ENCODE measurements around the gene C6orf141. TPM values are rescaled to one million over a fixed set of nuclear protein-coding genes. Genes with fewer than 3 reads are reported as not detected.

C6orf141 gene
- total and polyA plus RNA-seq, 7 experiments from 2014 or later: 0.29 TPM; not detected in 6

- DNase-seq (no peak), ATAC-seq (no peak)
- intact Hi-C loops (cut with micrococcal nuclease): no loop called here
- no peaks in the 10 kb centered on the region for H3K9me3 ChIP-seq (ENCODE audit: control insufficient read depth in 2 of 3, low read length in 3 of 3)
- no peaks in the 10 kb centered on the region for H3K36me3 ChIP-seq (ENCODE audit: control insufficient read depth in 2 of 3, insufficient read depth in 3 of 3, low read length in 3 of 3)
- no peak overlapping the region for H3K4me3 Mint-ChIP-seq
- H3K9me3 Mint-ChIP-seq: no peaks in the 10 kb centered on the region
- H3K4me3 ChIP-seq (ENCODE audit: low read length): no peak overlapping the region
- H3K27ac Mint-ChIP-seq: no peak overlapping the region
- no peaks in the 10 kb centered on the region for H3K36me3 Mint-ChIP-seq
- ChIA-PET POLR2A (no interaction called here), CTCF (no interaction called here)
- no peaks in the 10 kb centered on the region for H3K27me3 ChIP-seq (ENCODE audit: control insufficient read depth in 2 of 2, insufficient read depth in 2 of 2, low read length in 2 of 2)
- H3K27me3 Mint-ChIP-seq: peaks cover 7 to 27% (median 16%) of the 10 kb centered on the region in 5 donors
- no peaks in the 10 kb centered on the region for H3K4me1 Mint-ChIP-seq
- no peak overlapping the region for H3K27ac ChIP-seq (ENCODE audit: low read depth, low read length)
- H3K4me1 ChIP-seq (ENCODE audit: control insufficient read depth in 2 of 2, insufficient read depth in 2 of 2, low read length in 2 of 2): no peaks in the 10 kb centered on the region
These were observed 34.9 kb upstream of the C6orf141 start for GRCh38 chr6:49515485-49516146.

- CTCF ChIA-PET: no interaction called here
- no peaks in the 10 kb centered on the region for H3K4me1 Mint-ChIP-seq
- peaks cover 7 to 27% (median 16%) of the 10 kb centered on the region in 5 donors for H3K27me3 Mint-ChIP-seq
- H3K36me3 ChIP-seq (ENCODE audit: control insufficient read depth in 2 of 3, insufficient read depth in 3 of 3, low read length in 3 of 3): no peaks in the 10 kb centered on the region
- POLR2A ChIA-PET: no interaction called here
- no peak for ATAC-seq
- intact Hi-C loops (cut with micrococcal nuclease): no loop called here
- H3K4me3 ChIP-seq (ENCODE audit: low read length): no peak overlapping the region
- no peaks in the 10 kb centered on the region for H3K9me3 Mint-ChIP-seq
- no peak overlapping the region for H3K27ac ChIP-seq (ENCODE audit: low read depth, low read length)
- H3K4me3 Mint-ChIP-seq: no peak overlapping the region
- DNase-seq: no peak
- H3K36me3 Mint-ChIP-seq: no peaks in the 10 kb centered on the region
- no peak overlapping the region for H3K27ac Mint-ChIP-seq
- H3K27me3 ChIP-seq (ENCODE audit: control insufficient read depth in 2 of 2, insufficient read depth in 2 of 2, low read length in 2 of 2): no peaks in the 10 kb centered on the region
- no peaks in the 10 kb centered on the region for H3K4me1 ChIP-seq (ENCODE audit: control insufficient read depth in 2 of 2, insufficient read depth in 2 of 2, low read length in 2 of 2)
- H3K9me3 ChIP-seq (ENCODE audit: control insufficient read depth in 2 of 3, low read length in 3 of 3): no peaks in the 10 kb centered on the region
These were observed 34.3 kb upstream of the C6orf141 start for GRCh38 chr6:49516147-49516505.

- no peak overlapping the region for H3K27ac Mint-ChIP-seq
- CTCF ChIA-PET: no interaction called here
- POLR2A ChIA-PET: no interaction called here
These were observed 32.5 kb upstream of the C6orf141 start for GRCh38 chr6:49517919-49518318.

GRCh38 chr6:49519660-49520059 lies 30.8 kb upstream of the C6orf141 start:
- DNase-seq: no peak
- no peaks in the 10 kb centered on the region for H3K36me3 ChIP-seq (ENCODE audit: control insufficient read depth in 2 of 3, insufficient read depth in 3 of 3, low read length in 3 of 3)
- H3K4me3 Mint-ChIP-seq: no peak overlapping the region
- no peaks in the 10 kb centered on the region for H3K4me1 Mint-ChIP-seq
- intact Hi-C loops (cut with micrococcal nuclease): no loop called here
- ATAC-seq: no peak
- H3K9me3 Mint-ChIP-seq: no peaks in the 10 kb centered on the region
- H3K9me3 ChIP-seq (ENCODE audit: control insufficient read depth in 2 of 3, low read length in 3 of 3): no peaks in the 10 kb centered on the region
- POLR2A ChIA-PET: no interaction called here
- no peak overlapping the region for H3K27ac Mint-ChIP-seq
- H3K27ac ChIP-seq (ENCODE audit: low read depth, low read length): no peak overlapping the region
- CTCF ChIA-PET: no interaction called here
- H3K36me3 Mint-ChIP-seq: no peaks in the 10 kb centered on the region
- peaks cover 0 to 16% (median 4%) of the 10 kb centered on the region in 5 donors for H3K27me3 Mint-ChIP-seq
- no peaks in the 10 kb centered on the region for H3K4me1 ChIP-seq (ENCODE audit: control insufficient read depth in 2 of 2, insufficient read depth in 2 of 2, low read length in 2 of 2)
- no peaks in the 10 kb centered on the region for H3K27me3 ChIP-seq (ENCODE audit: control insufficient read depth in 2 of 2, insufficient read depth in 2 of 2, low read length in 2 of 2)
- no peak overlapping the region for H3K4me3 ChIP-seq (ENCODE audit: low read length)

More at GRCh38 chr6:49517919-49518318, 32.5 kb upstream of the C6orf141 start:
- Histone ChIP-seq H3K9me3 (ENCODE audit: control insufficient read depth in 2 of 3, low read length in 3 of 3) (no peaks in the 10 kb centered on the region), H3K4me1 (ENCODE audit: control insufficient read depth in 2 of 2, insufficient read depth in 2 of 2, low read length in 2 of 2) (no peaks in the 10 kb centered on the region), H3K27ac (ENCODE audit: low read depth, low read length) (no peak overlapping the region), H3K27me3 (ENCODE audit: control insufficient read depth in 2 of 2, insufficient read depth in 2 of 2, low read length in 2 of 2) (no peaks in the 10 kb centered on the region), H3K4me3 (ENCODE audit: low read length) (no peak overlapping the region), H3K36me3 (ENCODE audit: control insufficient read depth in 2 of 3, insufficient read depth in 3 of 3, low read length in 3 of 3) (no peaks in the 10 kb centered on the region)
- DNase-seq (no peak), ATAC-seq (no peak)
- H3K27me3 Mint-ChIP-seq: peaks cover 7 to 27% (median 12%) of the 10 kb centered on the region in 5 donors
- H3K4me3 Mint-ChIP-seq: no peak overlapping the region
- no peaks in the 10 kb centered on the region for H3K36me3 Mint-ChIP-seq
- no peaks in the 10 kb centered on the region for H3K4me1 Mint-ChIP-seq
- intact Hi-C loops (cut with micrococcal nuclease): no loop called here
- H3K9me3 Mint-ChIP-seq: no peaks in the 10 kb centered on the region

- DNase-seq: no peak
- Histone ChIP-seq H3K4me1 (ENCODE audit: control insufficient read depth in 2 of 2, insufficient read depth in 2 of 2, low read length in 2 of 2) (no peaks in the 10 kb centered on the region), H3K9me3 (ENCODE audit: control insufficient read depth in 2 of 3, low read length in 3 of 3) (no peaks in the 10 kb centered on the region), H3K36me3 (ENCODE audit: control insufficient read depth in 2 of 3, insufficient read depth in 3 of 3, low read length in 3 of 3) (no peaks in the 10 kb centered on the region), H3K27ac (ENCODE audit: low read depth, low read length) (no peak overlapping the region), H3K4me3 (ENCODE audit: low read length) (no peak overlapping the region), H3K27me3 (ENCODE audit: control insufficient read depth in 2 of 2, insufficient read depth in 2 of 2, low read length in 2 of 2) (no peaks in the 10 kb centered on the region)
- ChIA-PET POLR2A (no interaction called here), CTCF (no interaction called here)
- Mint-ChIP-seq H3K9me3 (no peaks in the 10 kb centered on the region), H3K36me3 (no peaks in the 10 kb centered on the region), H3K4me1 (no peaks in the 10 kb centered on the region), H3K4me3 (no peak overlapping the region), H3K27me3 (peaks cover 0 to 10% (median 0%) of the 10 kb centered on the region in 5 donors), H3K27ac (no peak overlapping the region)
- no peak for ATAC-seq
- intact Hi-C loops (cut with micrococcal nuclease): no loop called here
These were observed 27.5 kb upstream of the C6orf141 start for GRCh38 chr6:49522710-49523593.

- CTCF ChIA-PET: interaction anchor here (1.2 kb wide), 1 partner anchor 9 kb away, joined by 4 read pairs; no protein-coding TSS in a partner anchor
- POLR2A ChIA-PET: no interaction called here
- Histone ChIP-seq H3K36me3 (ENCODE audit: control insufficient read depth in 2 of 3, insufficient read depth in 3 of 3, low read length in 3 of 3) (no peaks in the 10 kb centered on the region), H3K9me3 (ENCODE audit: control insufficient read depth in 2 of 3, low read length in 3 of 3) (no peaks in the 10 kb centered on the region), H3K4me3 (ENCODE audit: low read length) (no peak overlapping the region), H3K4me1 (ENCODE audit: control insufficient read depth in 2 of 2, insufficient read depth in 2 of 2, low read length in 2 of 2) (no peaks in the 10 kb centered on the region), H3K27ac (ENCODE audit: low read depth, low read length) (no peak overlapping the region), H3K27me3 (ENCODE audit: control insufficient read depth in 2 of 2, insufficient read depth in 2 of 2, low read length in 2 of 2) (no peaks in the 10 kb centered on the region)
- Mint-ChIP-seq H3K9me3 (no peaks in the 10 kb centered on the region), H3K27me3 (peaks cover 0 to 13% (median 4%) of the 10 kb centered on the region in 5 donors), H3K4me1 (no peaks in the 10 kb centered on the region), H3K27ac (no peak overlapping the region), H3K36me3 (no peaks in the 10 kb centered on the region), H3K4me3 (no peak overlapping the region)
- ATAC-seq: no peak
- intact Hi-C loops (cut with micrococcal nuclease): no loop called here
- no peak for DNase-seq
These were observed 26.6 kb upstream of the C6orf141 start for GRCh38 chr6:49523901-49524300.

Data from naive thymus-derived CD4-positive, alpha-beta T cell (primary cell).